Activated B cell treated with CpG ODN at 0.5 μM for 24 hours (primary cell): ENCODE measurements around the gene PRICKLE2. TPM values are rescaled to one million over a fixed set of nuclear protein-coding genes. Genes with fewer than 3 reads are reported as not detected.

Experiments
- ATAC-seq: fragments of 200-7000 bp; cut with Tn5 transposase; one replicate; pipeline ENCODE4 v1.10.0; 2021; ENCODE audit warnings: low read depth, mild to moderate bottlenecking, moderate library complexity
- CTCF ChIA-PET: fragments of 350-600 bp; sonication (Branson Sonifier 250); formaldehyde crosslinking; loops from one replicate; lab custom pipeline; 2021; ENCODE audit warnings: antibody characterized with exemption; lab: Charles Lee
- POLR2A ChIA-PET: fragments of 350-600 bp; sonication (Branson Sonifier 250); formaldehyde crosslinking; loops from one replicate; lab custom pipeline; 2021; ENCODE audit warnings: antibody characterized with exemption; lab: Charles Lee
- DNase-seq: peaks from one replicate; pipeline ENCODE4 v3.0.0; 2022
- H3K27ac Mint-ChIP-seq: one replicate; pipeline ENCODE4 v1.8.0; 2020; ENCODE audit warnings: mixed read lengths
- H3K27me3 Mint-ChIP-seq: one replicate; pipeline ENCODE4 v1.8.0; 2021; ENCODE audit warnings: mixed read lengths
- H3K36me3 Mint-ChIP-seq: one replicate; pipeline ENCODE4 v1.8.0; 2021; ENCODE audit warnings: low read depth, mixed read lengths
- H3K4me1 Mint-ChIP-seq: one replicate; pipeline ENCODE4 v1.8.0; 2021; ENCODE audit warnings: mixed read lengths
- H3K4me3 Mint-ChIP-seq: one replicate; pipeline ENCODE4 v1.8.0; 2020; ENCODE audit warnings: mild to moderate bottlenecking, mixed read lengths
- H3K9me3 Mint-ChIP-seq: one replicate; pipeline ENCODE4 v1.8.0; 2020; ENCODE audit warnings: mixed read lengths
- CTCF ChIP-seq: fragments of 200-600 bp; IDR thresholded peaks from one replicate; pipeline ENCODE4 v1.8.0; 2022; ENCODE audit warnings: antibody characterized with exemption, mild to moderate bottlenecking
- intact Hi-C: fragments of 100-400 bp; cut with micrococcal nuclease; formaldehyde crosslinking; loops from one replicate; pipeline ENCODE4 v1.15.1; 2024
- total RNA-seq: library from RNA; stranded (reverse); gene quantifications from 2 replicates; pipeline ENCODE4 v1.2.3, GENCODE V29; 2022

Gene PRICKLE2
- total RNA-seq, 1 donor from 2014 or later: 0.33 TPM

DNA sequence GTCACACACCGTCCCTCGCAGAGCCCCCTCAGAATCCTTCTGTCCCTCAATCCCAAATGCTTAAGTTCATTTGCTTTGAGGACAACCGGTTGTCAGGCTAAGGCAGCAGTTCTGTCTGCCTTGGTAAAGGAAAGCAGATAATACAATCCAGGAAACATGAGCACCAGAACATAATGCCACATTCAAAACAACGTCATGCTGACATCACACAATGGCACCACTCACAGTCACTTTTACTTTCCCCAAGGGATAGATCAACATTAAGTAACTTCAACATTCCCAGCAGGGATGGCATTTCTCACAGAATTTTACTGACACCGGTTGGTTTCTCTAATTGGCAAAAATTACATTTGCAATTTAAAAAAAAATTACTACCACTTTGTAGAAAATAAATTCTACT lies 127.3 kb downstream of the PRICKLE2 start:
- POLR2A ChIA-PET: no interaction called here
- intact Hi-C loops: no loop called here
- CTCF ChIA-PET: no interaction called here

DNA sequence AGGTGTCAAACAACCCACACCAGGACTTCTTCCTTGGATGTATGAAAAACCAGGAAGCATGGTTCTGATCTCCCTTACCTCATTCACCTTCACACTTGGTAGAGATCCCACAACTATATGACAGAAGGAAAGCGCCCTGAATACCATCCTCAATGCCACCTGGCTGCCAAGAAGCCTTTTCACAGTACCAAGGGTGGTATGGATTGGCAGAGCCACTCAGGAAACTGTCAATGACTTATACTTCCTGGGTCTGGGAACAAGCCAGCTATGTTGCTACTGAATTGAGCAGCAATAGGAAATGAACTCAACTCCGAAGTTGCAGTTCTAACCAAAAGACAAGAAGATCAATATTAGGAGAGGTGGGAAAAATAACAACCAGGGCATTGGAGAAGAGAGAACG lies 129.5 kb downstream of the PRICKLE2 start:
- Mint-ChIP-seq H3K4me3 (no peak overlapping the region), H3K27ac (no peak overlapping the region), H3K4me1 (no peaks in the 10 kb centered on the region), H3K9me3 (no peaks in the 10 kb centered on the region), H3K36me3 (no peaks in the 10 kb centered on the region), H3K27me3 (no peaks in the 10 kb centered on the region)
- DNase-seq: no peak
- ChIA-PET POLR2A (no interaction called here), CTCF (no interaction called here)
- no peak for ATAC-seq
- intact Hi-C loops: no loop called here
- TF ChIP-seq CTCF: no peak

More for the DNA sequence above, 127.3 kb downstream of the PRICKLE2 start:
- no peak for TF ChIP-seq CTCF
- Mint-ChIP-seq H3K27ac (no peak overlapping the region), H3K36me3 (no peaks in the 10 kb centered on the region), H3K27me3 (no peaks in the 10 kb centered on the region), H3K9me3 (no peaks in the 10 kb centered on the region), H3K4me3 (no peak overlapping the region), H3K4me1 (no peaks in the 10 kb centered on the region)
- DNase-seq (no peak), ATAC-seq (no peak)

DNA sequence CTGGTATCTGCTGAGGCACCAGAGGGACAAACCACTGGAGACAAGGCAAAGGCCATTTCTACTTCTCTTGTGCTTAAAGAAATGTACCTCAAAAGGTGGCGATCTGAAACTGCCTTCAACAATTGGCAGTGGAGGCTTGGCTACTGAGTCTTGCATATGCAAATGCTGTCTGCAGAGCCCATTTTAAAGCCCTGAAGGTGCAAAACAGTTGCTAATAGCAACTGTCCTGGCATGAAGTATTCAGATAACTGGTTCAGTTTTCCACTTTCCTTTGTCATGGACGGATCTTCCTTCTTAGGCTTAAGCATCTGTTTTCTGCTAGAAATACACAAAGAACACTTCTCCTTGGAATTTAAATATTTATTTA lies 130.6 kb downstream of the PRICKLE2 start:
- POLR2A ChIA-PET: no interaction called here
- no peaks in the 10 kb centered on the region for H3K9me3 Mint-ChIP-seq
- no peaks in the 10 kb centered on the region for H3K27me3 Mint-ChIP-seq

GRCh38 chr3:64093825-64094712 lies 131.2 kb downstream of the PRICKLE2 start:
- CTCF ChIA-PET: no interaction called here
- H3K4me1 Mint-ChIP-seq: no peaks in the 10 kb centered on the region
- no peaks in the 10 kb centered on the region for H3K36me3 Mint-ChIP-seq
- intact Hi-C loops: no loop called here
- H3K27ac Mint-ChIP-seq: no peak overlapping the region
- ATAC-seq: no peak
- H3K27me3 Mint-ChIP-seq: no peaks in the 10 kb centered on the region
- TF ChIP-seq CTCF: no peak
- DNase-seq: no peak
- H3K4me3 Mint-ChIP-seq: no peak overlapping the region
- no peaks in the 10 kb centered on the region for H3K9me3 Mint-ChIP-seq
- POLR2A ChIA-PET: no interaction called here

More for the DNA sequence above, 130.6 kb downstream of the PRICKLE2 start:
- no peak for DNase-seq
- intact Hi-C loops: no loop called here
- Mint-ChIP-seq H3K4me3 (no peak overlapping the region), H3K36me3 (no peaks in the 10 kb centered on the region), H3K27ac (no peak overlapping the region), H3K4me1 (no peaks in the 10 kb centered on the region)
- no peak for TF ChIP-seq CTCF
- CTCF ChIA-PET: no interaction called here
- ATAC-seq: no peak

GRCh38 chr3:64093211-64093610 lies 132.1 kb downstream of the PRICKLE2 start:
- no peak for ATAC-seq
- DNase-seq: no peak
- H3K36me3 Mint-ChIP-seq: no peaks in the 10 kb centered on the region
- ChIA-PET CTCF (no interaction called here), POLR2A (no interaction called here)
- H3K9me3 Mint-ChIP-seq: no peaks in the 10 kb centered on the region
- H3K4me1 Mint-ChIP-seq: no peaks in the 10 kb centered on the region
- no peak overlapping the region for H3K27ac Mint-ChIP-seq
- no peak for TF ChIP-seq CTCF
- H3K27me3 Mint-ChIP-seq: no peaks in the 10 kb centered on the region
- no peak overlapping the region for H3K4me3 Mint-ChIP-seq
- intact Hi-C loops: no loop called here
